Measurements from ENCODE around the gene CFAP46. TPM values are rescaled to one million over a fixed set of nuclear protein-coding genes. Genes with fewer than 3 reads are reported as not detected.

Gene CFAP46
- total RNA-seq, 2 donors from 2014 or later = 0.35 to 1.5 TPM

- Histone ChIP-seq H3K27ac (no peak overlapping the region), H3K4me1 (no peaks in the 10 kb centered on the region), H3K36me3 (no peaks in the 10 kb centered on the region), H3K27me3 (no peaks in the 10 kb centered on the region), H3K9me3 (no peaks in the 10 kb centered on the region), H3K4me3 (no peak overlapping the region)
- TF ChIP-seq CTCF (IDR thresholded peaks at IDR 0.05) = no peak
- no peak for DNase-seq (ENCODE audit: low spot score)
These were observed 12.9 kb downstream of the CFAP46 start for GRCh38 chr10:132929480-132929879.

- no peak for TF ChIP-seq CTCF (IDR thresholded peaks at IDR 0.05)
- no peak for DNase-seq (ENCODE audit: low spot score)
- no peak overlapping the region for H3K27ac ChIP-seq
- H3K4me3 ChIP-seq = no peak overlapping the region
- no peaks in the 10 kb centered on the region for H3K9me3 ChIP-seq
- H3K27me3 ChIP-seq = no peaks in the 10 kb centered on the region
- H3K36me3 ChIP-seq = no peaks in the 10 kb centered on the region
- H3K4me1 ChIP-seq = no peaks in the 10 kb centered on the region
These were observed 14.1 kb downstream of the CFAP46 start for GRCh38 chr10:132928261-132928660.

GRCh38 chr10:132927824-132928223 is 14.5 kb downstream of the CFAP46 start:
- H3K4me1 ChIP-seq = no peaks in the 10 kb centered on the region
- H3K4me3 ChIP-seq = no peak overlapping the region
- no peaks in the 10 kb centered on the region for H3K27me3 ChIP-seq
- H3K27ac ChIP-seq = no peak overlapping the region
- H3K9me3 ChIP-seq = no peaks in the 10 kb centered on the region
- no peak for DNase-seq (ENCODE audit: low spot score)
- no peak for TF ChIP-seq CTCF (IDR thresholded peaks at IDR 0.05)
- no peaks in the 10 kb centered on the region for H3K36me3 ChIP-seq

- Histone ChIP-seq H3K36me3 (no peaks in the 10 kb centered on the region), H3K27ac (no peak overlapping the region), H3K4me1 (no peaks in the 10 kb centered on the region), H3K4me3 (no peak overlapping the region), H3K9me3 (no peaks in the 10 kb centered on the region), H3K27me3 (no peaks in the 10 kb centered on the region)
- TF ChIP-seq CTCF (IDR thresholded peaks at IDR 0.05) = no peak
- DNase-seq (ENCODE audit: low spot score) = no peak
These were observed 15.4 kb downstream of the CFAP46 start for GRCh38 chr10:132926777-132927650.

GRCh38 chr10:132926070-132926469 is 16.3 kb downstream of the CFAP46 start:
- no peak overlapping the region for H3K27ac ChIP-seq
- no peaks in the 10 kb centered on the region for H3K4me1 ChIP-seq
- H3K27me3 ChIP-seq = no peaks in the 10 kb centered on the region
- H3K9me3 ChIP-seq = no peaks in the 10 kb centered on the region
- H3K4me3 ChIP-seq = no peak overlapping the region
- no peak for DNase-seq (ENCODE audit: low spot score)
- H3K36me3 ChIP-seq = no peaks in the 10 kb centered on the region
- TF ChIP-seq CTCF (IDR thresholded peaks at IDR 0.05) = no peak

GRCh38 chr10:132925614-132926013 is 16.8 kb downstream of the CFAP46 start:
- H3K4me1 ChIP-seq = no peaks in the 10 kb centered on the region
- DNase-seq (ENCODE audit: low spot score) = no peak
- no peaks in the 10 kb centered on the region for H3K9me3 ChIP-seq
- no peak for TF ChIP-seq CTCF (IDR thresholded peaks at IDR 0.05)
- H3K27me3 ChIP-seq = no peaks in the 10 kb centered on the region
- H3K4me3 ChIP-seq = no peak overlapping the region
- no peaks in the 10 kb centered on the region for H3K36me3 ChIP-seq
- H3K27ac ChIP-seq = no peak overlapping the region
